ENCODE data around the gene DIDO1. TPM values are rescaled to one million over a fixed set of nuclear protein-coding genes. Genes with fewer than 3 reads are reported as not detected.
A peak's percentile ranks its signal among the peaks of the same experiment; 100 is the strongest.

The DIDO1 gene
- total RNA-seq, 1 experiment from 2014 or later, result 36.5 TPM

- in situ Hi-C loops (cut with HindIII; ENCODE audit: low sequenced_read_pairs), result no loop called here
- DNase-seq (ENCODE audit: low spot score), result no peak
These were observed 24.4 kb downstream of the DIDO1 start for GRCh38 chr20:62901891-62902290.

GRCh38 chr20:62900692-62901584 is 25.4 kb downstream of the DIDO1 start:
- DNase-seq (ENCODE audit: low spot score), result peak; percentile 44
- in situ Hi-C loops (cut with HindIII; ENCODE audit: low sequenced_read_pairs), result no loop called here

- in situ Hi-C loops (cut with HindIII; ENCODE audit: low sequenced_read_pairs), result no loop called here
- DNase-seq (ENCODE audit: low spot score), result peak; percentile 83
These were observed 26.1 kb downstream of the DIDO1 start for GRCh38 chr20:62900052-62900691.

- peak; percentile 58 for DNase-seq (ENCODE audit: low spot score)
- in situ Hi-C loops (cut with HindIII; ENCODE audit: low sequenced_read_pairs), result no loop called here
These were observed 26.7 kb downstream of the DIDO1 start for GRCh38 chr20:62899633-62900051.

GRCh38 chr20:62898970-62899632 is 27.2 kb downstream of the DIDO1 start:
- no peak for DNase-seq (ENCODE audit: low spot score)
- in situ Hi-C loops (cut with HindIII; ENCODE audit: low sequenced_read_pairs), result no loop called here

GRCh38 chr20:62898093-62898964 is 28.0 kb downstream of the DIDO1 start:
- DNase-seq (ENCODE audit: low spot score), result peak; percentile 75
- in situ Hi-C loops (cut with HindIII; ENCODE audit: low sequenced_read_pairs), result no loop called here

GRCh38 chr20:62897666-62898065 is 28.6 kb downstream of the DIDO1 start:
- in situ Hi-C loops (cut with HindIII; ENCODE audit: low sequenced_read_pairs), result no loop called here
- DNase-seq (ENCODE audit: low spot score), result no peak

GRCh38 chr20:62896526-62896925 is 29.8 kb downstream of the DIDO1 start:
- in situ Hi-C loops (cut with HindIII; ENCODE audit: low sequenced_read_pairs), result no loop called here
- peak; percentile 69 for DNase-seq (ENCODE audit: low spot score)

GRCh38 chr20:62895539-62895938 is 30.8 kb downstream of the DIDO1 start:
- in situ Hi-C loops (cut with HindIII; ENCODE audit: low sequenced_read_pairs), result no loop called here
- no peak for DNase-seq (ENCODE audit: low spot score)

- in situ Hi-C loops (cut with HindIII; ENCODE audit: low sequenced_read_pairs), result no loop called here
- no peak for DNase-seq (ENCODE audit: low spot score)
These were observed 32.0 kb downstream of the DIDO1 start for GRCh38 chr20:62894261-62894660.

GRCh38 chr20:62893700-62894099 is 32.6 kb downstream of the DIDO1 start:
- no peak for DNase-seq (ENCODE audit: low spot score)
- in situ Hi-C loops (cut with HindIII; ENCODE audit: low sequenced_read_pairs), result no loop called here

GRCh38 chr20:62892348-62893304 is 33.7 kb downstream of the DIDO1 start:
- DNase-seq (ENCODE audit: low spot score), result no peak
- in situ Hi-C loops (cut with HindIII; ENCODE audit: low sequenced_read_pairs), result no loop called here

GRCh38 chr20:62891111-62891510 is 35.2 kb downstream of the DIDO1 start:
- in situ Hi-C loops (cut with HindIII; ENCODE audit: low sequenced_read_pairs), result no loop called here
- DNase-seq (ENCODE audit: low spot score), result no peak

- in situ Hi-C loops (cut with HindIII; ENCODE audit: low sequenced_read_pairs), result no loop called here
- no peak for DNase-seq (ENCODE audit: low spot score)
These were observed 35.9 kb downstream of the DIDO1 start for GRCh38 chr20:62890444-62890843.

GRCh38 chr20:62889871-62890270 is 36.4 kb downstream of the DIDO1 start:
- in situ Hi-C loops (cut with HindIII; ENCODE audit: low sequenced_read_pairs), result no loop called here
- DNase-seq (ENCODE audit: low spot score), result no peak

- in situ Hi-C loops (cut with HindIII; ENCODE audit: low sequenced_read_pairs), result no loop called here
- DNase-seq (ENCODE audit: low spot score), result no peak
These were observed 36.9 kb downstream of the DIDO1 start for GRCh38 chr20:62889411-62889810.

GRCh38 chr20:62888910-62889309 is 37.4 kb downstream of the DIDO1 start:
- in situ Hi-C loops (cut with HindIII; ENCODE audit: low sequenced_read_pairs), result no loop called here
- DNase-seq (ENCODE audit: low spot score), result no peak

- DNase-seq (ENCODE audit: low spot score), result no peak
- in situ Hi-C loops (cut with HindIII; ENCODE audit: low sequenced_read_pairs), result no loop called here
These were observed 37.9 kb downstream of the DIDO1 start for GRCh38 chr20:62888406-62888805.

Measured in G401 (cell line).